Right kidney (tissue), 1 donor: ENCODE results near the gene HEY2.

ENCODE experiments used
- DNase-seq: peaks from one replicate; pipeline ENCODE4 v3.0.0-alpha.2; 2016

HEY2 gene

DNA sequence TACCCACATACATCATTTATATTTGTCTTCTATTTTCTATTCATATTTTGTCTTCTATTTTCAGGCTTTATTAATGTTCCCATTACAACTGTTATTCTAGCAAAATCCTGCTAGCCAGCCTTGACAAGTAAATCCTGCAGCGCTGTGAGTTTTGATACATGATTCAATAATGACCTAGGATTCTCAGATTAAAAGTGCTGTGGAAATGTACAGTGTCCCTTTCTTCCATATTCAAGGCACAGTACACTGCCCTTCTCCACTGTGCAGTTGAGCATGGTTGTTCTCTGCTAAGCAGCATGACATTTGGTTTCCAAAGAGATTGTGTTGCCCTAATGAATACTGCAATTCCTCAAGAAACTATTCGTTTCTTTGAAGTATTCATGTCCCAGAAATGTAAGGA, 5.8 kb upstream of the HEY2 start:
- no peak for DNase-seq

DNA sequence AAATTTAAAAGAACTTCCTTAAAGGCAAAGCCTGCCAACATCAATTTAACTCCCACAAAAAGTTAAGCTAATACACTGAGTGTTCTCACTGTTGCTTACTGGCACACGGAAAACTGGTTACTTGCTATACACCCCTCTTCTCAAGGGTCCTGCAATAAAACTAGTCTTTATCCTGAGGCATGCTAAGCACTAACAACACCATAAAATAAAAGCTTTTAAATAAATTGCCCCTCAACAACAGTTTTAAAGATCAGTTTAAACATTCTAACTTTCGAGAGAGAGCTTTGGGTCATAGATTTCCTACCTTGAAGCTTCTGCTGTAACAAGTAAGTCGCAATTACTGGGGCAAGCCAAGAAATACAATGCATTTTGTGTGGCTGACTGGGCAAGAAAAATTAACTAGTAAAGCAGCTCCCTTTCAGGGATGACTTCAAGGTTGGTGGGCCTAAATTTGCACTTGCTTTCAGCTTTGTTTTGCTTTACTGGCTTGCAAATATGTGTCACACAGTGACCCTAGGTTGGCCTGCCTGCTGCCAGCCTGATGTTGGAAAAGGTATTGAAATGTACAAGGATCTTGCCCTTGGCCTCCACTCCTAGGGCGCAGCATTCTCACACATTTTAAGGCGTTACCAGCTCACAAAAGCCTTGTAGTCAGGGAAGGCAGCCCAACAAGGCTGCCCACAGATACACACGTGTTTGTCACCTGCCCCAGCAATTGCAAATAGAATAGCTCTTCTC, 4.0 kb upstream of the HEY2 start:
- peak; percentile 37 for DNase-seq

DNA sequence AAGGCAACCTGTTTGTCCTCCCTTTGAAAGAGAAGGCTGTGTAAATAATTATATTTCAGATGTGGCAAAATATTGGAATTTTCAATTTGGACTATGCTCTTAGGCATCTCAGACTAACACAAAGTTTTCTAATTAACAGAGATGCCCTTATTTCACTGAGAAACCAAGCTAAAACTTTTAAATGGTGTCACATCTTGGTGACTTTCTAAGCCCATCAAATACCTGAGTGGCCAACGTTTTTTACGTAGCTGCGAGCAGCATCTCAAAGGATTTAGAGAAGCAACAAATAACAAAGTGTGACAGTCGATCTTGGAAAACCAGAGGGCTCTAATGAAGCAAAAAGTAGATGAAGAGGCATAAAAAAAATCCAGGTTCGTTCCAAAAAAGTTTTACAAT, 3.4 kb upstream of the HEY2 start:
- DNase-seq, result no peak

DNA sequence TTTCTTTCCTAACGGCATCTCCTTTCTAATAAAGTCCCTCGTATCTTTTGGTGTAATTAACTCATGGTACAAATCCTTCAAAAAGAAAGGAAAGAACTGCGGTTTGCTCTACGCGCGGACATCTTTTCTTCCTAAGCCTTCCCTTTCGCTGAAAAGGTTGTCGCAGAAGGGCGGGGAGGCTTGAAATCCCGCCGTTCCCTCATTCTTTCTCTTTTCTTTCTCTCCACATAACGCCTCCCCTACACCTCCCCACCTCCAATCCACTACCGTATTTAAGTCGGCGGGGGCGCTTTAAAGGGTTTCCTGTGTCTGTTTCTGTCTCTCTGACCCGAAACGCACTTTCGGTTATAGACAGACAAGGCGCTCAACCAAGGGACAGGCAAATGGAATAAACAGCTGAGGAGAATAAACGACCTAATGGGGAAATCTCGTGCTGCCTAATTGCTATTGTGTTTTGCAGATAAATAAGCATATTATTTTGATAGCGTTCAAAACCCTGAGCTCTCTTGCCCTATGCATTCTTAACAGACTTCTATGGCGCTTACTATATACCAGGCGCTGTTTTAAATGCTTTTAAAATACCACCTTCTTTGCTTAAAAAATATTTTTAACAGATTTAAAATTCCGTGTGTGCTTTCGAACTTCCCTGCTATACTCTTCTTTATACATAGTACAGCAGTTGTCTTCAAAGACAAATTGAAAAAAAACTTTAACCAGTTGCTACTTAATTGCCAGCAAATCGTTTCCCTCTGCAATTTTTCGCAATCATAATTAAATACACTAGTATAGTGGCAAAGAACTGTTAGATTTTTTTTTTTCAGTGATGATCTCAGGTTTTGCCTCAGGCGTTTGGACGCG, 2.5 kb upstream of the HEY2 start:
- DNase-seq, result peak; percentile 76

DNA sequence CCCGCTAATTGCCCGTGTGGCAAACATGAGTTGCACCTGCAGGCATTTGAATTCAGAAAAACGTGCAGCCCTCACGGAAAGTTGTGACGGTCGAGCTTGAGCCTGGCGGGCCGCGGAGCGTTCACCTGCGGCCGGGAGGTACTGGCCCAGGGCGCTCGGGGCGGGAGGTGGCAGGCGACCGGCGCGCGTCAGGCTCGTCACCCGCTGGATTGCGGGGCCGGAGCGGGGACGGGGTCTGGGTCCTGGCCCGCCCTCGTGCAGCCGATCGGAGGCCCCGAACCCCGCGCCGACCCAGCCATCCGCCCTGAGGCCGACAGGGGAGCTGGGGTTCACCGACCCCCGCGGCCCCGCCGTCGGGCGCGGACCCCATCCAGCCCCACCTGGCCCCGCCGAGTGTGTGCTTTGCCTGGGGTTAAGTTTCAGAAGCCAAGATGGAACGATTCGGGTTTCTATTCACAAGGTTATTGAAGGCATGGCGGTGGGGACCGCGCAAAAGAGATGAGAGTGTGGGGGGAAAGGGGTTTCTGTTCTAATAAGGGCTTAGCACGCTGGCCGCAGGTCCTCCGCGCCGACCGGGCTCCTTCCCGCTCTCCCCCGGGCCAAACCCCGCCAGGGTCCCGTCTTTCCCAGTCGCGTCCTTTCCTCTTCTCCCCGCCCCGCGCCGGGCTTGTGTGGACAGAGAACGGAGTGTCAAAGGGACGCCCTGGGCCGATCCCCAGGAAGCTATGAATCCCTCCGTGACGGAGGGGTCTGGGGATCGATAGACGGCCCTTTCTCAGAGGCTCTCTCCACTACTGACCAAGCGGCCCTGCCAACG, 1.6 kb upstream of the HEY2 start:
- peak; percentile 86 for DNase-seq

DNA sequence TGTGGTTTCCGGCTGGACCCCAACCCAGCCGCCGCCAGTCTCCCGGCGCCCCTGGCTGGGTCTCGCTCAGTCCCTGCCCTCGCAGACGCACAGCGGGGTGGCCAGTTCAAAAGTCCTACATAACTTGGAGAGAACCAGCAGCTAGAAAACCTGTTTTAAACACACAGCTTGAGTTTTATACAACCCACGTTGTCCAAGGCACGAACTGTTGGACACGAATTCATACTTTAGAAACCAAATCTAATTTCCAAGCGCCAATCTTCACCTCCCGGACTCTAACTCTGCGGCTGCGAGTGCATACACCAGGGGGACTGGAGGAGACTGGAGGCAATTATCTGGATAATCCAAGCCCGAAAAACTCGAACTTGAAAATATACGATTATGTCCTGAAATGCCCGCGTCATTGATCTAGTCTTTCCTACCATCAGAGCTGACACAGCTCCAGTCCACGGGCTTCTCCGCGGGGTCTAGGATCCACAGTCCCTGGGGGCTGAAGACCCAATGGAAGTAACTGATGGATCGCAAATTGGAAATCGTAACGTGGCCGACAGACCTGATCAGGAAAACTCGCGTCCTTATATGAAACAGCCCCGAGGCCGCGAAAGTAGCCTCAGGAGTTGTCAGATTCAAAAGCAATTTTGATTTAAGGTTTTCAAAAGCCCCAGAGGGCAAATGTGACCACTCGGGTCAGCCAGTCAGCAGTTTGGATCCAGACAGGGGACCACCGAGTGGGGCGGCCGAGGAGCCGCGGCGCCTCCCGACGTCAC, 843 bp upstream of the HEY2 start:
- no peak for DNase-seq

DNA sequence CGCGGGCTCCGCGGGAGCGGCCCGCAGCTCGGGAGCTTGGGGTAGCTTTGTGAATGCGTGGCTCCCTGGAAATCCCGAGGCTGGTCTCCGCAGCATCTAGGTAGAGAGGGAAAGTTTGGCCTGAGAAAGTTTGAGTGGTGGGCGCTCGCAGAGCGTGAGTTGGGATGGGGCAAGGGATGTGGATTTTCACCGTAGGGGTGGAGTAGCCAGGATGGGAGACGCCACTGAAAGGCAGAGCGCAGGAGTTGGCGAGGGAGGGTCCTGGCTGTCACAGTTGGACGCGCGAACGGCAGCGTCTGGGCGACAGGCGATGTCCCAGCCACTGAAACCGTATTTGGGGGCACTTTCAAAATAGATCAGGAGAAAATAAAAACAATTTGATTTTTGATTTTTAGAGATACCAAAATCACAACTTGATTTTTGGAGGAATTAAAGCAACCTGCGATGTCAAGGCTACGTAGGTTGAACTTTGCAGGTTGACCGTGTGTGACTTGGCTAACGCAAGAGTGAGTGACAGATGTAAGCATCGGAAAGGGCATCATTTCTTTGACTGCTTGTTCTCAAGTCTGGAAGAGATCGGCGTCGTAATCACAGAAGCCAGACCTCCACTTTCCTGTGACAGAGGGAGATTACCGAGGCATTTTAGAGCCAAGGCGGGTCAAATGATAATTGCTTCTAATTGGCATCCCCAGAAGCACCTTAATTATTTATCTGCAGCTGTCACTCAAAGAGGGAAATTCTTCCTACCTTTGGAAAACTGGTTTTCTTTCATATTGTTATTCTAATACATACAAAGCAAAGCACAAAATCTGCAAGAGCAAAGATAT, 646 bp downstream of the HEY2 start:
- no peak for DNase-seq

DNA sequence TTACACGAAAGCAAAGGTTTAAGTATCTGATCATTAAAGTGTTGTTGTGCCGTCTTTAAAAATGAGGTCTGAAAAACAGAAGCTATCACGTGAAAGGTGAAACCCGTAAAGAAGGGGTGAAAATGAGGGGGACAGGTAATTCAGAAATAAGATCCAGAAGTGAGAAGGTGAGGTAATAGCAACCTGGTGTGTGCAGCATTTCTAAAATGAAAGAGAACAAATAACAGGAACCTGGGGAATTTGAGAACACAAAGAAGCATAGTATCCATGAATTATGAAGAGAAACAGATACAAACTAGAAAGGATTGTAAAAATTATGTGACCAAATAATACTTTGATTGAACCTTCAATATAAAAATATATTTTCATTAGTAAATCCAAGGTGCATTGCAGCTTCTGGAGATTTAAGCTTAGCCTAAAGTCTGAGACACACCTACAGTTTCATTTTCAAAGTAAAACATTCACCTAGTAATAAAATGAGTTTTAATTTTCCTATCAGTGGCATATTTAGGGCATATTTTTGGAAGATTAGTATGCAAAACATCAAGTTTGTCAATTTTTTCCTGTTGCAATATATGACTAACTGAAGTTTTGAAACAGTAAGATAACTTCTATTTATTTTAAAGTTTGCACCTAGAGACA, 1.4 kb downstream of the HEY2 start:
- DNase-seq, result peak; percentile 9

DNA sequence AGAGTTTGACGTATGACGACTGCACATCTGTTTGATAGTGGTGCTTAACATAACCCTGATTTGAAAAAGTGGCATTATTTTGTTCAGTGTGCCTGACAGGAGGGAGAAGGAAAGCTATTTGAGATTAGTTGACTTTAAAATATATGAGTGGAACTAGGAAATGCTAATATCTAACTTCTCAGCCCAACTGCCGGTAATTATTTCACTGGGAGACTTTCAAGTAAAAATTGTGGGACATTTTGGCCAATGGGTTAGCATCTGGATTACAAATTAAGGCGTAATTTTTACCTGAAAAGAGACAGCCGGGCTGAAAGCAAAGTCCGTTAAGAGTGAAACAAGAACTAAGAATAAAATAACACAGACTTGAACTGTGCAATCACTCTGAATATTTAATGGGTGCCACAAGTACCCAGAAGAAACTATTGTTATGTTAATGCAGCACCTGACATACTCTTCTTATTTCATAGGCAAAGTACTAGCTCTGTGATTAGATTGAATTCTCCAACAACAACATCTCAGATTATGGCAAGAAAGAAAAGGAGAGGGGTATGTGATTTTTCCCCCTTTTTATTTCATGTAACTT, 2.0 kb downstream of the HEY2 start:
- peak; percentile 10 for DNase-seq

DNA sequence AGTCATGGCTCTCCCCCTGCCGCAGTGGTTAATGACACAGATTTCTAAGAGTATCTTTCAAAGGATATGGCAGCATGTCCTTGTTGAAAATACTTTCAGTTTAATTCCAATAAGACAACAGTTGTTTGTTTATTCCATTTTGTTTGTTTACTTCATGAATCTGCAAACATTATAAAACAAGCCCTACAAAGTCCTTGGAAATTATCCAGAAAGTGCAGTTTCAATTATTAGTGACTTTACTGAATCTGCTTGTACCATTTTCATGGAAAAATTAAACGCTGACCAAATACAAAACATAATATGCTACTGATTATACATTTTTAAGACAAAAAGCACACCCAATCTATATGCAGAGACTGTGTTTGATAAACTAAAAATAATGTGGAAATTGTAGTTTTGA, 3.3 kb downstream of the HEY2 start:
- no peak for DNase-seq

DNA sequence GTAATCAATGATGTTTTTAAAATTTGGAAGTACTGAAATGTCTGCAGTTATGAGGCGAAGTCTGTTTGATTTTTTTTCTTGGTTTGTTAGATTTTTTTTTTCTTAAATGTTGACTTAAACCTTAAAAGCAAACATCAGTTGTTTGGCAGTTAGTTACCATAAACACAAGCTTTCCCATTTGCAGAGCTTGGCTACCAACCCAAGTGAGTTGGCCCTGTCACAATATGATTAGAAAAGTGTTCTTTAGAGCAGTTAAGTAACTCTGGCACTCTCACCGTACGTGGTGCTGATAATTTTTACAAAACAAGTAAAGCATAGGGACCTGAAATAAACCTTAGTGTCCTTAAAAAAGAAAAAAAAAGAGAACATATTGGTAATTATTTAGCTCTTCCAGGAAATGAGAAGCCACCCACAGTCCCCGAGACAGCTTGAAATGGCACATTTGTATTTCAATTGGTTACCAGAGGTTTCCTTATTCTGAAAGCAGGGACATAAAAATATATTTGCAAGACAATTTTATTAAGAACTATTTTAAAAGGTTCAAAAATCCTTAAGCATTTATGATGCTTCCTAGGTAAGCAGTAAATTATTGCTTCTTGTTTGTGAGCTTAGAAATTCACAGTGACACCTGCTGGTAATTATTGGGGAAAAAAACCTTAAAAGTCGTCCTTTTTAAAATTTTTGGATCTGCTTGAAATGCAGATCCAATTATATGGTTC, 3.9 kb downstream of the HEY2 start:
- DNase-seq, result peak; percentile 35

DNA sequence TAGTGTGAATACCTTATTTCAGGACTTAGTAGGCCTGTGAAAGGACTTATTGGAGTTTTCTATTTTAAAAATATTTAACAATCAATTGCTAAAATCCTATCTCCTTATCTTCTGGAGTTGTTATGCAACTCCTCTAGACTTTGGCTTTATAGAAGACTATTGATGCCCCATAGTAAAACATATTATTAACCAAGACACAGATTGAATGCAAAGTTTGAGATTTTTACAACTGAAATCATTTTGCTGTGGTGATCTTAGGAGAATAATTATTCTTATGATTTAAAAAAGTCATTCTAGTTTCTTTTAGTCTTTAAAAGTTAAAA, 4.5 kb downstream of the HEY2 start:
- no peak for DNase-seq

DNA sequence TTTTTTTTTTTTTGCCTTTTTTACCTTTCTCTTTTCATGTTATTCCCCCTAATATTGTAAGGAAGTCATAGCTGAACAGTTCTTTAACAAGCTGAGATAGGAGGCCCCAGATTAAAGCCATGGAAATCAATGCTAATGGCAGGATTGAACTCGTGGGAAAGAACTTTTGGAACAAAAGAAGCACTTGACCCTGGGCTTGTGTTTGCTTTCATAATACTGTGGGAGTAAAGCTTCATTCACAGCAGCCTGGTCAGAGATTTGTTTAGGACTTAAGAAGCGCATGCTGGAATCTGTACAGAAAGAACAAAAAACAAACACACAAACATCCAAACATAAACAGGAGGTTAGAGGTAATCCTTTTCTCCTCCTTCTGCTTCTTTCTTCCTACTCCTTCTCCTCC, 5.1 kb downstream of the HEY2 start:
- DNase-seq, result no peak

DNA sequence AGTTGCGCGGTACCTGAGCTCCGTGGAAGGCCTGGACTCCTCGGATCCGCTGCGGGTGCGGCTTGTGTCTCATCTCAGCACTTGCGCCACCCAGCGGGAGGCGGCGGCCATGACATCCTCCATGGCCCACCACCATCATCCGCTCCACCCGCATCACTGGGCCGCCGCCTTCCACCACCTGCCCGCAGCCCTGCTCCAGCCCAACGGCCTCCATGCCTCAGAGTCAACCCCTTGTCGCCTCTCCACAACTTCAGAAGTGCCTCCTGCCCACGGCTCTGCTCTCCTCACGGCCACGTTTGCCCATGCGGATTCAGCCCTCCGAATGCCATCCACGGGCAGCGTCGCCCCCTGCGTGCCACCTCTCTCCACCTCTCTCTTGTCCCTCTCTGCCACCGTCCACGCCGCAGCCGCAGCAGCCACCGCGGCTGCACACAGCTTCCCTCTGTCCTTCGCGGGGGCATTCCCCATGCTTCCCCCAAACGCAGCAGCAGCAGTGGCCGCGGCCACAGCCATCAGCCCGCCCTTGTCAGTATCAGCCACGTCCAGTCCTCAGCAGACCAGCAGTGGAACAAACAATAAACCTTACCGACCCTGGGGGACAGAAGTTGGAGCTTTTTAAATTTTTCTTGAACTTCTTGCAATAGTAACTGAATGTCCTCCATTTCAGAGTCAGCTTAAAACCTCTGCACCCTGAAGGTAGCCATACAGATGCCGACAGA, 9.9 kb downstream of the HEY2 start:
- no peak for DNase-seq

DNA sequence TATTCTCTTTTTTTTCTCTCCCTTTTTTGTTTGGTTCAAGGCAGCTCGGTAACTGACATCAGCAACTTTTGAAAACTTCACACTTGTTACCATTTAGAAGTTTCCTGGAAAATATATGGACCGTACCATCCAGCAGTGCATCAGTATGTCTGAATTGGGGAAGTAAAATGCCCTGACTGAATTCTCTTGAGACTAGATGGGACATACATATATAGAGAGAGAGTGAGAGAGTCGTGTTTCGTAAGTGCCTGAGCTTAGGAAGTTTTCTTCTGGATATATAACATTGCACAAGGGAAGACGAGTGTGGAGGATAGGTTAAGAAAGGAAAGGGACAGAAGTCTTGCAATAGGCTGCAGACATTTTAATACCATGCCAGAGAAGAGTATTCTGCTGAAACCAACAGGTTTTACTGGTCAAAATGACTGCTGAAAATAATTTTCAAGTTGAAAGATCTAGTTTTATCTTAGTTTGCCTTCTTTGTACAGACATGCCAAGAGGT, 10.6 kb downstream of the HEY2 start:
- DNase-seq, result no peak

DNA sequence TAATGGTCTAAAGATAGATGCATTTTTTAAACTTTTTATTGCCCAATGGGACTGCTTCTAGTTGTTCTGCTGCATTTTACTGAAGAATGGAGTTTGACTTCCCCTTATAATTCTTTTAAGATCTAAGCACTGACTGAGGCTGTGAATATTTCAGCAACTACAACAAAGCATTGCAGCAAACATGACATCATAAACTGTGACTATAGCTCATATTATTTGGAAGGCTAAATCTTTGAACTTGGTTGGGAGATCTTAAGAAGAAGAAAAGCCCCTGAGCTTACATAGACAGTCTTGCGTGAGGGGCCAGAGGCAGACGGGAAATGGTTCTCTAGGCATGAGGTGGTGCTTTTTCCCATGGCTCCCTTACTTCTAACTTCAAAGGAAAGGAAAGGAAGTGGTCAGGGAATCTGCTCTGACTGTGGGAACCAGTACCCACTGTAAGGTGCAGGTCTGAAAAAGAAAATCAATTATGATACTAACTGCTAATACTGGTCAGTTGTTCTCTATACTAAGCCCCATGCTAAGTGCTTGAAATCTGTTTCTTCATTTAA, 14.8 kb downstream of the HEY2 start:
- no peak for DNase-seq

DNA sequence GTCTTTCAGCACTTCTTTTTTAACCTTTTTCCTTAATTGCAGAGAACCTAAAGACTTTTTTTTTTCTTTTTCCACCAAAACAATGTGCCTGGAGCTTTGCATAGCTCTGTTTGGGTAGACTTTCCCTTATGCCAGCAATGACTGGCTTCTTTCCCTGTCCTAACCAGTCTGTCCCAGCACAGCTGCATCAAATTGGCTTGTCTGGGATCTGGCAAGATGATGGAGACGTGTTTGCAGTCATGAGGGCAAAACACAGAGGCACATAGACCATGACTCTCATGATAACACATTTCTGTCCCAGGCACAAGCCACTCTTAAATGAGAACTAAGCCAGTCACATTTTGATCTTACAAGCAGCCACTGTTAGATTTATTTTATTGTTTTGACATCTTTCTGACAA, 16.5 kb downstream of the HEY2 start:
- DNase-seq, result no peak

DNA sequence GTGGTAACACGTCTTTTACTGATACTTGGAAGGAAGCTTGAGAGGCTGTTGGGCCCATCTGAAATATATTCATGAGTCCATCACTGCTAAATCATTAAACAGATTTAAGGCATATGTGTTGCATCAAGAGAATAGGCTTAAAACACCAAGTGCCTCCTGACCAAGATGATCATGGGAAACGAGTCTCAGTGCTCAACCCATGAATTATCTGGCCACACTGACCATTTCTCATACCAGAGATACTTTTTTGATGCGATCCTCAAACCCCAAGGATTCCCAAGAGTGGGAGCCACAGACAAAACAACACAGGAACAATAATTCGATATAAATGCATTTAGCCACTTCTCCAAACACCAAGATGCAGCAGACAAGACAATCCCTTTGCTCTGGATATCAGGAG, 17.2 kb downstream of the HEY2 start:
- no peak for DNase-seq
